ENCODE measurements around the gene TBC1D25. TPM values are rescaled to one million over a fixed set of nuclear protein-coding genes. Genes with fewer than 3 reads are reported as not detected.
"Not testable (repeated sequence)": the region's sequence is repeated elsewhere in the genome, so short reads cannot be mapped to it uniquely, and the experiment has no call there.

TBC1D25 gene
- total RNA-seq, 2 experiments from 2014 or later: 22.5 to 22.6 TPM

- H3K4me1 Mint-ChIP-seq: peaks cover 28% of the 10 kb centered on the region
- peaks cover 7% of the 10 kb centered on the region for H3K36me3 Mint-ChIP-seq
- POLR2A ChIA-PET: interaction anchor here (0.8 to 1.7 kb wide), 6 partner anchors 10 to 39 kb away, joined by 4 to 5 read pairs (median 4); partner anchors contain the start of gene TBC1D25
- ATAC-seq (ENCODE audit: low read depth) (peak; percentile 92), DNase-seq (peak; percentile 81)
- no peaks in the 10 kb centered on the region for H3K27me3 Mint-ChIP-seq
- no peaks in the 10 kb centered on the region for H3K9me3 Mint-ChIP-seq
- peak within 1 kb of the TSS; percentile 87 for H3K27ac Mint-ChIP-seq
- peak within 1 kb of the TSS; percentile 93 for H3K4me3 Mint-ChIP-seq
These were observed 30.9 kb upstream of the TBC1D25 start, which contains the start of gene PORCN for GRCh38 chrX:48508400-48509244. PORCN (plus strand) TSS chrX:48508992; CDS start chrX:48509821, 829 bp downstream.

GRCh38 chrX:48509245-48509590, 30.3 kb upstream of the TBC1D25 start:
- peak overlapping the region; percentile 93 for H3K4me3 Mint-ChIP-seq
- no peak for DNase-seq
- peaks cover 7% of the 10 kb centered on the region for H3K36me3 Mint-ChIP-seq
- POLR2A ChIA-PET: interaction anchor here (1.7 kb wide), 1 partner anchor 30 kb away, joined by 4 read pairs; the partner anchor contains the start of gene TBC1D25
- H3K27ac Mint-ChIP-seq: peak overlapping the region; percentile 87
- H3K27me3 Mint-ChIP-seq: no peaks in the 10 kb centered on the region
- ATAC-seq (ENCODE audit: low read depth): peak; percentile 8
- peaks cover 28% of the 10 kb centered on the region for H3K4me1 Mint-ChIP-seq
- H3K9me3 Mint-ChIP-seq: no peaks in the 10 kb centered on the region

- DNase-seq: no peak
- Mint-ChIP-seq H3K4me1 (peaks cover 28% of the 10 kb centered on the region), H3K36me3 (peaks cover 7% of the 10 kb centered on the region), H3K27ac (peak overlapping the region; percentile 87), H3K27me3 (no peaks in the 10 kb centered on the region), H3K9me3 (no peaks in the 10 kb centered on the region), H3K4me3 (peak overlapping the region; percentile 93)
- POLR2A ChIA-PET: interaction anchor here (1.7 kb wide), 1 partner anchor 30 kb away, joined by 4 read pairs; the partner anchor contains the start of gene TBC1D25
- no peak for ATAC-seq (ENCODE audit: low read depth)
These were observed 29.9 kb upstream of the TBC1D25 start for GRCh38 chrX:48509619-48510018.

GRCh38 chrX:48511560-48511959, 28.0 kb upstream of the TBC1D25 start:
- Mint-ChIP-seq H3K27me3 (no peaks in the 10 kb centered on the region), H3K27ac (peak overlapping the region; percentile 50), H3K4me3 (no peak overlapping the region), H3K36me3 (peaks cover 14% of the 10 kb centered on the region), H3K4me1 (peaks cover 33% of the 10 kb centered on the region), H3K9me3 (no peaks in the 10 kb centered on the region)
- no peak for DNase-seq
- ATAC-seq (ENCODE audit: low read depth): no peak
- POLR2A ChIA-PET: no interaction called here

- POLR2A ChIA-PET: no interaction called here
- Mint-ChIP-seq H3K27ac (peak overlapping the region; percentile 25), H3K4me1 (peaks cover 38% of the 10 kb centered on the region), H3K27me3 (no peaks in the 10 kb centered on the region), H3K36me3 (peaks cover 14% of the 10 kb centered on the region), H3K4me3 (no peak overlapping the region), H3K9me3 (no peaks in the 10 kb centered on the region)
- DNase-seq: no peak
- no peak for ATAC-seq (ENCODE audit: low read depth)
These were observed 27.1 kb upstream of the TBC1D25 start for GRCh38 chrX:48512371-48512935.

GRCh38 chrX:48513670-48514069, 25.8 kb upstream of the TBC1D25 start:
- Mint-ChIP-seq H3K27me3 (no peaks in the 10 kb centered on the region), H3K4me3 (no peak overlapping the region), H3K4me1 (peaks cover 38% of the 10 kb centered on the region), H3K27ac (no peak overlapping the region), H3K36me3 (peaks cover 16% of the 10 kb centered on the region), H3K9me3 (no peaks in the 10 kb centered on the region)
- ATAC-seq (ENCODE audit: low read depth) (no peak), DNase-seq (no peak)
- POLR2A ChIA-PET: no interaction called here

GRCh38 chrX:48514126-48514806, 25.2 kb upstream of the TBC1D25 start:
- H3K36me3 Mint-ChIP-seq: peaks cover 16% of the 10 kb centered on the region
- POLR2A ChIA-PET: no interaction called here
- DNase-seq: no peak

GRCh38 chrX:48514868-48515460, 24.6 kb upstream of the TBC1D25 start:
- Mint-ChIP-seq H3K9me3 (no peaks in the 10 kb centered on the region), H3K27me3 (no peaks in the 10 kb centered on the region), H3K36me3 (peaks cover 13% of the 10 kb centered on the region), H3K4me3 (no peak overlapping the region), H3K27ac (no peak overlapping the region), H3K4me1 (peaks cover 38% of the 10 kb centered on the region)
- DNase-seq: no peak
- no peak for ATAC-seq (ENCODE audit: low read depth)
- POLR2A ChIA-PET: interaction anchor here (0.6 kb wide), 1 partner anchor 54 kb away, joined by 3 read pairs; no protein-coding TSS in a partner anchor

More at GRCh38 chrX:48514126-48514806, 25.2 kb upstream of the TBC1D25 start:
- H3K4me1 Mint-ChIP-seq: peaks cover 40% of the 10 kb centered on the region
- H3K27me3 Mint-ChIP-seq: no peaks in the 10 kb centered on the region
- no peaks in the 10 kb centered on the region for H3K9me3 Mint-ChIP-seq
- H3K27ac Mint-ChIP-seq: no peak overlapping the region
- no peak for ATAC-seq (ENCODE audit: low read depth)
- no peak overlapping the region for H3K4me3 Mint-ChIP-seq

GRCh38 chrX:48515842-48516241, 23.7 kb upstream of the TBC1D25 start:
- peaks cover 38% of the 10 kb centered on the region for H3K4me1 Mint-ChIP-seq
- POLR2A ChIA-PET: interaction anchor here (0.6 kb wide), 1 partner anchor 55 kb away, joined by 3 read pairs; no protein-coding TSS in a partner anchor
- H3K27me3 Mint-ChIP-seq: no peaks in the 10 kb centered on the region
- H3K4me3 Mint-ChIP-seq: no peak overlapping the region
- H3K36me3 Mint-ChIP-seq: peaks cover 15% of the 10 kb centered on the region
- H3K27ac Mint-ChIP-seq: no peak overlapping the region
- no peak for ATAC-seq (ENCODE audit: low read depth)
- no peaks in the 10 kb centered on the region for H3K9me3 Mint-ChIP-seq
- no peak for DNase-seq

- no peaks in the 10 kb centered on the region for H3K27me3 Mint-ChIP-seq
- H3K4me3 Mint-ChIP-seq: no peak overlapping the region
- POLR2A ChIA-PET: no interaction called here
- no peaks in the 10 kb centered on the region for H3K9me3 Mint-ChIP-seq
- peak overlapping the region; percentile 30 for H3K27ac Mint-ChIP-seq
- H3K36me3 Mint-ChIP-seq: peaks cover 16% of the 10 kb centered on the region
- no peak for ATAC-seq (ENCODE audit: low read depth)
- peaks cover 38% of the 10 kb centered on the region for H3K4me1 Mint-ChIP-seq
- no peak for DNase-seq
These were observed 23.2 kb upstream of the TBC1D25 start for GRCh38 chrX:48516285-48516684.

GRCh38 chrX:48516987-48517386, 22.5 kb upstream of the TBC1D25 start:
- H3K4me3 Mint-ChIP-seq: no peak overlapping the region
- H3K27me3 Mint-ChIP-seq: no peaks in the 10 kb centered on the region
- H3K27ac Mint-ChIP-seq: no peak overlapping the region
- POLR2A ChIA-PET: interaction anchor here (0.6 kb wide), 2 partner anchors 46 to 57 kb away, joined by 4 to 5 read pairs; partner anchors contain the start of gene RBM3
- peaks cover 34% of the 10 kb centered on the region for H3K4me1 Mint-ChIP-seq
- no peak for DNase-seq
- H3K9me3 Mint-ChIP-seq: no peaks in the 10 kb centered on the region
- H3K36me3 Mint-ChIP-seq: peaks cover 15% of the 10 kb centered on the region
- no peak for ATAC-seq (ENCODE audit: low read depth)

GRCh38 chrX:48519481-48519880, 20.0 kb upstream of the TBC1D25 start:
- not testable (repeated sequence) for H3K4me3 Mint-ChIP-seq; ATAC-seq (ENCODE audit: low read depth); H3K27me3 Mint-ChIP-seq; DNase-seq; H3K9me3 Mint-ChIP-seq
- H3K27ac Mint-ChIP-seq: peak overlapping the region; percentile 69
- peaks cover 32% of the 10 kb centered on the region for H3K4me1 Mint-ChIP-seq
- peaks cover 20% of the 10 kb centered on the region for H3K36me3 Mint-ChIP-seq
- POLR2A ChIA-PET: interaction anchor here (1.2 to 3.6 kb wide), 3 partner anchors 11 to 55 kb away, joined by 4 to 20 read pairs (median 5); partner anchors contain the start of genes PORCN, RBM3 and TBC1D25

GRCh38 chrX:48520455-48520854, 19.1 kb upstream of the TBC1D25 start:
- Mint-ChIP-seq H3K4me3 (peak overlapping the region; percentile 84), H3K9me3 (no peaks in the 10 kb centered on the region), H3K4me1 (peaks cover 32% of the 10 kb centered on the region), H3K36me3 (peaks cover 20% of the 10 kb centered on the region), H3K27ac (peak overlapping the region; percentile 98), H3K27me3 (no peaks in the 10 kb centered on the region)
- no peak for DNase-seq
- ATAC-seq (ENCODE audit: low read depth): no peak
- POLR2A ChIA-PET: interaction anchor here (1.2 to 3.6 kb wide), 3 partner anchors 12 to 54 kb away, joined by 4 to 20 read pairs (median 5); partner anchors contain the start of genes PORCN, RBM3 and TBC1D25
